Cardiac muscle cell (in vitro differentiated cells and primary cell): ENCODE measurements around the gene UBE2C. TPM values are rescaled to one million over a fixed set of nuclear protein-coding genes. Genes with fewer than 3 reads are reported as not detected.
"Not testable (repeated sequence)": the region's sequence is repeated elsewhere in the genome, so short reads cannot be mapped to it uniquely, and the experiment has no call there.

Experiments used
- DNase-seq, 2 donors: peaks; one replicate each; pipeline versions ENCODE4 v3.0.0 to v3.0.0-alpha.2; 2010 to 2017; ENCODE audit warnings: low read depth in 1 of 2, low spot score in 1 of 2
- H3K27ac ChIP-seq: fragments of 200-600 bp; sonication (generic); 2 replicates; pipeline ENCODE4 v1.5.1; 2016
- H3K27me3 ChIP-seq: fragments of 200-600 bp; sonication (generic); 2 replicates; pipeline ENCODE4 v1.6.0; 2016; ENCODE audit warnings: control low read depth
- H3K36me3 ChIP-seq: fragments of 200-600 bp; sonication (generic); 2 replicates; pipeline ENCODE4 v1.5.1; 2016; ENCODE audit warnings: control low read depth
- H3K4me1 ChIP-seq: fragments of 200-600 bp; sonication (generic); 2 replicates; pipeline ENCODE4 v1.8.1; 2017; ENCODE audit warnings: low read depth, mild to moderate bottlenecking, mixed run types
- H3K4me3 ChIP-seq: fragments of 200-600 bp; sonication (generic); 2 replicates; pipeline ENCODE4 v1.5.1; 2016; ENCODE audit warnings: mild to moderate bottlenecking
- H3K9me3 ChIP-seq: fragments of 200-600 bp; sonication (generic); 2 replicates; pipeline ENCODE4 v1.5.1; 2017; ENCODE audit warnings: low read depth, mild to moderate bottlenecking, control low read depth
- CTCF ChIP-seq: IDR thresholded peaks from 2 replicates; pipeline ENCODE4 v1.5.1; 2012; ENCODE audit warnings: low read depth, mild to moderate bottlenecking, low read length
- polyA plus RNA-seq: library from polyadenylated mRNA; unstranded; fragments of >200 nt; fragmentation: Nextera tagmentation; extraction: Ambion mirVana; gene quantifications from 2 replicates; pipeline ENCODE4 v1.2.1, GENCODE V29; 2016
- total RNA-seq: library from RNA; depleted of rRNA; stranded (reverse); fragments of >200 nt; gene quantifications from 2 replicates; pipeline ENCODE4 v1.2.3, GENCODE V29; 2016

UBE2C gene
- 35.4 and 267 TPM in 2 replicates for total RNA-seq
- polyA plus RNA-seq: 48.6 and 352 TPM in 2 replicates

DNA sequence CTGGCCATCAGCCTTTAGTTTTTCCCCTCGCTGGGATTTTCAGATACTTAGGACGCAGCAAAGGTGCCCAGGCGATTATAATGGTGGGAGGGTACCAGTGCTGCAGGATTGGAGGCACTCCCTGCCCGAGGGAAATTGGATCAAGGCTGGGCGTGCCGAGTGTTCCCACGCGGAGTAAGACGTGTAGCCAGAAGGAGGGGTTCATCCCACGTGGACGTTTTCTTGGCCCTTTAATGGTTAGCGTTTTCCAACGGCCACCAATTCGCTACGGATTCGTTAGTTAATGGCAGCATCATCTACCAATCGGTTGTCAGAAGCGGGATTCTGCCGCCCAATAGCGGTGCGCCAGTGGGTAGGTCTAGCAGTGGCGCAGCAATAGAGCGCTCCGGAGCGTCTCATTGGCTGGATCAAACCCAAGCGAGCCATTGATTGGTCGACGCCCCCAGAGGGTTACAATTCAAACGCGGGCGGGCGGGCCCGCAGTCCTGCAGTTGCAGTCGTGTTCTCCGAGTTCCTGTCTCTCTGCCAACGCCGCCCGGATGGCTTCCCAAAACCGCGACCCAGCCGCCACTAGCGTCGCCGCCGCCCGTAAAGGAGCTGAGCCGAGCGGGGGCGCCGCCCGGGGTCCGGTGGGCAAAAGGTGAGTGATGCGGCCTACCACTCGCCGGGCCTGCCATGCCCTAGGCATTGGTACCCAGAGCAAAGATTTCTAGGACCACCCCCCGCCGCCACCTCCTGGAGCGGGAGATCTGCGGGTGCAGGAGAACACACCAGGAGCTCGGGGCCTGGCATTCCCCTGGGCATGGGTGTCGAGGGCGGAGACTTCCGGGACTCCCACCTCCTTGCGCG, at the start of gene UBE2C:
UBE2C (plus strand) TSS at position 488 of the 849 bp plus-strand sequence; CDS start at position 540, 52 bp downstream.
- H3K36me3 ChIP-seq: peaks cover 22% of the 10 kb centered on the region
- no peaks in the 10 kb centered on the region for H3K9me3 ChIP-seq
- H3K4me1 ChIP-seq: no peaks in the 10 kb centered on the region
- H3K27me3 ChIP-seq: no peaks in the 10 kb centered on the region
- H3K27ac ChIP-seq: peak within 1 kb of the TSS; percentile 75
- TF ChIP-seq CTCF: no peak
- peak; percentile 99 to 100 for DNase-seq
- peak within 1 kb of the TSS; percentile 78 for H3K4me3 ChIP-seq

DNA sequence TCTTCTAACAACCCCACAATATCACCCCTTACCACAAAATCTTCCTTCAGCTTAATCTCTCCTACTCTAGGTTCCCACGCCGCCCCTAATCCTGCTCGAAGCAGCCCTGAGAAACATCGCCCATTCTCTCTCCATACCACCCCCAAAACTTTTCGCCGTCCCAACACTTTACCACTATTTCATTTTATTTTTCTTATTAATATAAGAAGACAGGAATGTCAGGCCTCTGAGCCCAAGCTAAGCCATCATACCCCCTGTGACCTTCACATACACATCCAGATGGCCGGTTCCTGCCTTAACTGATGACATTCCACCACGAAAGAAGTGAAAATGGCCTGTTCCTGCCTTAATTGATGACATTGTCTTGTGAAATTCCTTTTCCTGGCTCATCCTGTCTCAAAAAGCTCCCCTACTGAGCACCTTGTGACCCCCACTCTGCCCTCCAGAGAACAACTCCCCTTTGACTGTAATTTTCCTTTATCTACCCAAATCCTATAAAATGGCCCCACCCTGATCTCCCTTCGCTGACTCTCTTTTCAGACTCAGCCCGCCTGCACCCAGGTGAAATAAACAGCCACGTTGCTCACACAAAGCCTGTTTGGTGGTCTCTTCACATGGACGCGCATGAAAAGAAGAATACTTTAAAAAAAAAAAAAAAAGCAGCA, 47.7 kb upstream of the UBE2C start:
- H3K9me3 ChIP-seq, H3K4me3 ChIP-seq, DNase-seq, H3K4me1 ChIP-seq, H3K27me3 ChIP-seq, H3K27ac ChIP-seq, H3K36me3 ChIP-seq: not testable (repeated sequence)

- Histone ChIP-seq H3K36me3 (no peaks in the 10 kb centered on the region), H3K4me1 (no peaks in the 10 kb centered on the region), H3K9me3 (no peaks in the 10 kb centered on the region), H3K27me3 (no peaks in the 10 kb centered on the region), H3K4me3 (no peak overlapping the region), H3K27ac (no peak overlapping the region)
- no peak for TF ChIP-seq CTCF
- DNase-seq: no peak
Measured at GRCh38 chr20:45765307-45765875, 47.1 kb upstream of the UBE2C start.

GRCh38 chr20:45765980-45766379, 46.5 kb upstream of the UBE2C start:
- no peaks in the 10 kb centered on the region for H3K27me3 ChIP-seq
- no peaks in the 10 kb centered on the region for H3K36me3 ChIP-seq
- H3K4me3 ChIP-seq: no peak overlapping the region
- no peak for DNase-seq
- no peak overlapping the region for H3K27ac ChIP-seq
- H3K9me3 ChIP-seq: no peaks in the 10 kb centered on the region
- peaks cover 5% of the 10 kb centered on the region for H3K4me1 ChIP-seq
- no peak for TF ChIP-seq CTCF

DNA sequence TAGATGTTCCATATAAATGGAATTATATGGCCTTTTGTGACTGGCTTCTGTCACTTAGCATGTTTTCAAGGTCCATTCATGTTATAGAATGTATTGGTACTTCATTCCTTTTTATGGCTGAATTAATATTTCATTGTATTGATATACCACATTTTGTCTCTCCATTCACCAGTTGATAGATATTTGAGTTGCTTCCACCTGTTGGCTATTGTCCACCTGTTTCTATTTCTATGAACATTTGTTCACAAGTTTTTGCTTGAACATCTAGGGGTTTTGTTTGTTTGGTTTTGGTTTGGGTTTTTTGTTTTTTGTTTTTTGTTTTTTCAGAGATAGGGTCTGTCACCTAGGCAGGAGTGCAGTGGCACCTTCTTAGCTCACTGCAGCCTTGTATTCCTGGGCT, 44.0 kb upstream of the UBE2C start:
- peaks cover 5% of the 10 kb centered on the region for H3K4me1 ChIP-seq
- H3K27ac ChIP-seq: no peak overlapping the region
- H3K9me3 ChIP-seq: no peaks in the 10 kb centered on the region
- DNase-seq: no peak
- no peaks in the 10 kb centered on the region for H3K36me3 ChIP-seq
- no peak overlapping the region for H3K4me3 ChIP-seq
- no peaks in the 10 kb centered on the region for H3K27me3 ChIP-seq
- no peak for TF ChIP-seq CTCF
